Mesothelial cell of epicardium (in vitro differentiated cells): ENCODE data around the gene PHF21A. TPM values are rescaled to one million over a fixed set of nuclear protein-coding genes. Genes with fewer than 3 reads are reported as not detected.

Experiments used
- DNase-seq, 2 experiments: peaks; one replicate each; pipeline ENCODE4 v3.0.0; 2021; ENCODE audit warnings: low spot score in 2 of 2; ENCODE audit not compliant: unreplicated experiment in 2 of 2
- H3K27ac Mint-ChIP-seq: 2 replicates; pipeline ENCODE4 v1.8.0; 2021; ENCODE audit warnings: mixed read lengths
- H3K27me3 Mint-ChIP-seq: 2 replicates; pipeline ENCODE4 v1.8.0; 2021; ENCODE audit warnings: low read depth, mixed read lengths
- H3K36me3 Mint-ChIP-seq: 2 replicates; pipeline ENCODE4 v1.8.0; 2021; ENCODE audit warnings: mixed read lengths
- H3K4me1 Mint-ChIP-seq: 2 replicates; pipeline ENCODE4 v1.8.0; 2021; ENCODE audit warnings: mixed read lengths
- H3K4me3 Mint-ChIP-seq: 2 replicates; pipeline ENCODE4 v1.8.0; 2021; ENCODE audit warnings: mild to moderate bottlenecking, moderate library complexity, mixed read lengths
- H3K9me3 Mint-ChIP-seq: 2 replicates; pipeline ENCODE4 v1.8.0; 2021; ENCODE audit warnings: mixed read lengths
- total RNA-seq: library from RNA; stranded (reverse); gene quantifications from 3 replicates; pipeline ENCODE4 v1.2.1, GENCODE V29; 2021
- TF ChIP-seq, protein P1 (sequence below): fragments of 200-600 bp; sonication (generic); IDR thresholded peaks from one replicate; pipeline ENCODE4 v1.5.0; 2021; ENCODE audit warnings: antibody characterized with exemption; ENCODE audit not compliant: unreplicated experiment

Gene PHF21A
- total RNA-seq, 1 donor from 2014 or later, result 106 TPM

DNA sequence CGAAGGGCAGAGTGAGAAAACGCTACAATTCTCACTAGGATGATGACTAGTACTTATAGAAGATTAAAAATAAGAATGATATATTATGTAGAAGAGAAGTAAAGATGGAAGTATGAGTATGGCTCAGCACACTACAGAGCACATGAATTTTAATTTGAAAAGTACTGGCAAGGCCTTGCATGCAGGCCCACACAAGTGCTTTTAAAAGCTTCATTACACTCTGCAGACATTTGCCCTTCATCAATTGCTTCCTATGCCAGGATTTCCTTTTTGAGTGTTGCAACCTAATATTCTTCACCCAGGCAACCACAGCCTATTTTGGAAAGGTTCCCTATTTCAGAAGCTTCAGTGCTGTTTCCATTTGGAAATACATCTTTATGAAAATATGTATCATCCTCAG lies 117.7 kb downstream of the PHF21A start:
- H3K4me1 Mint-ChIP-seq, result peaks cover 18% of the 10 kb centered on the region
- H3K4me3 Mint-ChIP-seq, result no peak overlapping the region
- no peak overlapping the region for H3K27ac Mint-ChIP-seq
- H3K27me3 Mint-ChIP-seq, result no peaks in the 10 kb centered on the region
- DNase-seq, result no peak
- TF ChIP-seq, protein P1, sequence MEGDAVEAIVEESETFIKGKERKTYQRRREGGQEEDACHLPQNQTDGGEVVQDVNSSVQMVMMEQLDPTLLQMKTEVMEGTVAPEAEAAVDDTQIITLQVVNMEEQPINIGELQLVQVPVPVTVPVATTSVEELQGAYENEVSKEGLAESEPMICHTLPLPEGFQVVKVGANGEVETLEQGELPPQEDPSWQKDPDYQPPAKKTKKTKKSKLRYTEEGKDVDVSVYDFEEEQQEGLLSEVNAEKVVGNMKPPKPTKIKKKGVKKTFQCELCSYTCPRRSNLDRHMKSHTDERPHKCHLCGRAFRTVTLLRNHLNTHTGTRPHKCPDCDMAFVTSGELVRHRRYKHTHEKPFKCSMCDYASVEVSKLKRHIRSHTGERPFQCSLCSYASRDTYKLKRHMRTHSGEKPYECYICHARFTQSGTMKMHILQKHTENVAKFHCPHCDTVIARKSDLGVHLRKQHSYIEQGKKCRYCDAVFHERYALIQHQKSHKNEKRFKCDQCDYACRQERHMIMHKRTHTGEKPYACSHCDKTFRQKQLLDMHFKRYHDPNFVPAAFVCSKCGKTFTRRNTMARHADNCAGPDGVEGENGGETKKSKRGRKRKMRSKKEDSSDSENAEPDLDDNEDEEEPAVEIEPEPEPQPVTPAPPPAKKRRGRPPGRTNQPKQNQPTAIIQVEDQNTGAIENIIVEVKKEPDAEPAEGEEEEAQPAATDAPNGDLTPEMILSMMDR, result no peak
- no peaks in the 10 kb centered on the region for H3K9me3 Mint-ChIP-seq
- H3K36me3 Mint-ChIP-seq, result peaks cover 1% of the 10 kb centered on the region

DNA sequence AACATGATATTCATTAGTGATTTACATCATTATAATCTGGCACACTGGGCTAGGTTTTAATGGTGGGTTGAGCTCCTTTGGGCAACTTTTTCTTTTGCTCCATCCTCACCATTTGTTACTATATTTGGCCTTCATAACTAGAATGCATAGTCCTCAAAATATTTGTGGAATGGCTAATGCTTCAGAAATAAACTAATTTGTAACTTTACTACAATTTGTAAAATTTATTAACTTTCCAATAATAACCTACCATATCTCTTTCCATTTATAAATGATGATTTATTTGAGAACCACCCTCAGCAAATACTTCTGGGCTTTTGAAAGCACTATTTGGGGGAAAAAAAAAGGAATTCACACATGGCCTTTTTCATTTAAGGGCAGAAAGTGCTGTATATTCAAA lies 119.1 kb downstream of the PHF21A start:
- no peak for DNase-seq
- Mint-ChIP-seq H3K27ac (peak overlapping the region; percentile 42), H3K27me3 (no peaks in the 10 kb centered on the region), H3K4me3 (no peak overlapping the region), H3K4me1 (peaks cover 18% of the 10 kb centered on the region), H3K36me3 (peaks cover 1% of the 10 kb centered on the region), H3K9me3 (no peaks in the 10 kb centered on the region)
- TF ChIP-seq, protein P1, result no peak

DNA sequence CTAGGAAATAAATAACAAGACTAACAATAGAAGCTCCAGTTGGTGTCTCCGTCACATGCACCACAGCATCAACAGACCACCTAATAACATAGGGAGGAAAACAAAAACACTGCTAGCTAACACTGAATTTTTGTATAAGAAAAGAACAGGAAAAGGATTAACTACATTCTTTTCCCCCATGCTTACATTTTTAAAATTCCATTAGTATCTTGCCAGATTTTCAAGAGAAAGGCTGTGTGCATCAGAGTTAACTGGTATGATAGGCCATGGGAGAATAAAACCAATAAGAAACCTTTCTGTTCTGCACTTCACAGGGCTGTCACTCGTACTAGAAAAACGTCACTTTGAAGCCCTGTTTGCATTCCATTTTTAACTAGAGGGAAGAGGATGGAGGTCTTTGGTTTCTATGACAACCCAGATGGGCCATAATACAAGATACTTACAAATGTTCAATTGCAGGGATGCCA lies 119.8 kb downstream of the PHF21A start:
- H3K4me3 Mint-ChIP-seq, result no peak overlapping the region
- H3K27me3 Mint-ChIP-seq, result no peaks in the 10 kb centered on the region
- H3K36me3 Mint-ChIP-seq, result no peaks in the 10 kb centered on the region
- peaks cover 18% of the 10 kb centered on the region for H3K4me1 Mint-ChIP-seq
- TF ChIP-seq, protein P1, result no peak
- peak overlapping the region; percentile 73 for H3K27ac Mint-ChIP-seq
- H3K9me3 Mint-ChIP-seq, result no peaks in the 10 kb centered on the region
- no peak for DNase-seq

DNA sequence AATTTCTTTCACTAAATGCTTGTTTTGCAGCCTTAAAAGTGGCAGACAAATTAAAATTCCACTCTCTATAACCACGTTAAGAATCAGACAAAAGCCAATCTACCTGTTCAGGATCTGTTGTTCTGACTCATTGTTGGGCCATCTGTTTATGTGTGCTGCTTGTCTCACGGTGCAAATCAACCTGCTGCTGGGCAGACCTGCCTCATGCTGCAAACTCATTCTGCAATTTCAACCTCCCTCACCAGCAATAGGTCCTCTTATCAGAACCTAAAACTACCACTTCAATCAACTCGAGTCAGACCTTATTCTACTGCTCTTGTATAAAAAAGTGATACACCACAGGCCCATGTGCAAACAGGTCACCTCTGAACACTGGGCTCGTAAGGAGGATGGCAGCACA lies 123.7 kb downstream of the PHF21A start:
- Mint-ChIP-seq H3K4me3 (no peak overlapping the region), H3K9me3 (no peaks in the 10 kb centered on the region), H3K27me3 (no peaks in the 10 kb centered on the region), H3K4me1 (peaks cover 44% of the 10 kb centered on the region), H3K27ac (no peak overlapping the region), H3K36me3 (no peaks in the 10 kb centered on the region)
- DNase-seq, result no peak
- TF ChIP-seq, protein P1, result no peak

DNA sequence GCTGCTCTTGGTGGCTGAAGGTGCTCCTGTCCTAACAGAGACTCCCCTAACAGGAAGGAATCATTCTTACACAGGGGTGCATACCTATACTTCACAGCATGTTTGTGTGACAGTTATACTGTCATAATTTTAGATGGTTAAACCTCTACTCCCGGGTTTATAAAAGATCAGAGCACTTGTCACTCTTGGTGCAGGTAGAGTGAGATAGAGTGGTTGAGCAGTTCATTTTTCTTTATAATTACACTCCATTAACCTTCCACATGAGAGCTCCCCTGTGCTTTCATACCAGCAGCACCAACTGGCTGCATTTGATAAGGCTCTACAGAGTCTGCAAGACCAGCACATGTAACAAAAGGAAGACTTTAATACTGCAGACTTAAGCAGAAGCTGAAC lies 125.9 kb downstream of the PHF21A start:
- Mint-ChIP-seq H3K27ac (peak overlapping the region; percentile 8), H3K4me3 (no peak overlapping the region), H3K27me3 (no peaks in the 10 kb centered on the region), H3K36me3 (no peaks in the 10 kb centered on the region), H3K4me1 (peaks cover 37% of the 10 kb centered on the region), H3K9me3 (no peaks in the 10 kb centered on the region)
- DNase-seq, result no peak
- TF ChIP-seq, protein P1, result no peak
